ENCODE measurements around the gene NCAM1.

The NCAM1 gene

DNA sequence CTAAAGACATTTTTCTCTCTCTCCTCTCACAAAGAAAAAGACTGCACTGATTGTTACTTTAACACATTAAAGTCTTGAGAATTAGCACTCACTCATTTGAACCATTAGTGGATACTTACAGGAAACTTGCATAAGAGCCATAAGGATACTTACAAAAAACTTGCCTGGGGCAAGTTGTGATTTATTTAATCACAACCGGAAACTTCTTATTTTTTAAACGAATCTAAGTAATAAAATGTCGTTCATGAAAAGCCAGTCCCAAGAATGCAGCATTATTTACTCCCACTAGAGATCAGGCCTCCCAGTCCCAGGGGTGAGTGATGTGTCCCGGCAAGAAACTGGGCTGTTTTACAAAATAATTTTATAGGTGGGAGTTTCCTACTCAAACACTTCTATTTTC lies 293.9 kb downstream of the NCAM1 start:
- H3K4me3 ChIP-seq (replicated peaks; ENCODE audit: low read depth, low read length) = no peak overlapping the region
- TF ChIP-seq, protein P1, sequence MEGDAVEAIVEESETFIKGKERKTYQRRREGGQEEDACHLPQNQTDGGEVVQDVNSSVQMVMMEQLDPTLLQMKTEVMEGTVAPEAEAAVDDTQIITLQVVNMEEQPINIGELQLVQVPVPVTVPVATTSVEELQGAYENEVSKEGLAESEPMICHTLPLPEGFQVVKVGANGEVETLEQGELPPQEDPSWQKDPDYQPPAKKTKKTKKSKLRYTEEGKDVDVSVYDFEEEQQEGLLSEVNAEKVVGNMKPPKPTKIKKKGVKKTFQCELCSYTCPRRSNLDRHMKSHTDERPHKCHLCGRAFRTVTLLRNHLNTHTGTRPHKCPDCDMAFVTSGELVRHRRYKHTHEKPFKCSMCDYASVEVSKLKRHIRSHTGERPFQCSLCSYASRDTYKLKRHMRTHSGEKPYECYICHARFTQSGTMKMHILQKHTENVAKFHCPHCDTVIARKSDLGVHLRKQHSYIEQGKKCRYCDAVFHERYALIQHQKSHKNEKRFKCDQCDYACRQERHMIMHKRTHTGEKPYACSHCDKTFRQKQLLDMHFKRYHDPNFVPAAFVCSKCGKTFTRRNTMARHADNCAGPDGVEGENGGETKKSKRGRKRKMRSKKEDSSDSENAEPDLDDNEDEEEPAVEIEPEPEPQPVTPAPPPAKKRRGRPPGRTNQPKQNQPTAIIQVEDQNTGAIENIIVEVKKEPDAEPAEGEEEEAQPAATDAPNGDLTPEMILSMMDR (IDR thresholded peaks at IDR 0.05; ENCODE audit: low read depth, low read length, missing control alignments) = no peak
- DNase-seq (ENCODE audit: extremely low read depth, low read depth) = no peak

- no peak for DNase-seq (ENCODE audit: extremely low read depth, low read depth)
- TF ChIP-seq, protein P1 (IDR thresholded peaks at IDR 0.05; ENCODE audit: low read depth, low read length, missing control alignments) = no peak
- H3K4me3 ChIP-seq (replicated peaks; ENCODE audit: low read depth, low read length) = no peak overlapping the region
Measured at GRCh38 chr11:113255741-113256140, 294.5 kb downstream of the NCAM1 start.

GRCh38 chr11:113256431-113257202 lies 295.4 kb downstream of the NCAM1 start:
- TF ChIP-seq, protein P1 (IDR thresholded peaks at IDR 0.05; ENCODE audit: low read depth, low read length, missing control alignments) = no peak
- DNase-seq (ENCODE audit: extremely low read depth, low read depth) = no peak
- no peak overlapping the region for H3K4me3 ChIP-seq (replicated peaks; ENCODE audit: low read depth, low read length)

GRCh38 chr11:113260096-113260425 lies 298.8 kb downstream of the NCAM1 start:
- no peak for DNase-seq (ENCODE audit: extremely low read depth, low read depth)
- no peak overlapping the region for H3K4me3 ChIP-seq (replicated peaks; ENCODE audit: low read depth, low read length)
- TF ChIP-seq, protein P1 (IDR thresholded peaks at IDR 0.05; ENCODE audit: low read depth, low read length, missing control alignments) = no peak

- TF ChIP-seq, protein P1 (IDR thresholded peaks at IDR 0.05; ENCODE audit: low read depth, low read length, missing control alignments) = no peak
- no peak for DNase-seq (ENCODE audit: extremely low read depth, low read depth)
- H3K4me3 ChIP-seq (replicated peaks; ENCODE audit: low read depth, low read length) = no peak overlapping the region
Measured at GRCh38 chr11:113260541-113260940, 299.3 kb downstream of the NCAM1 start.

GRCh38 chr11:113261709-113262475 lies 300.7 kb downstream of the NCAM1 start:
- no peak overlapping the region for H3K4me3 ChIP-seq (replicated peaks; ENCODE audit: low read depth, low read length)
- TF ChIP-seq, protein P1 (IDR thresholded peaks at IDR 0.05; ENCODE audit: low read depth, low read length, missing control alignments) = no peak
- no peak for DNase-seq (ENCODE audit: extremely low read depth, low read depth)

All from HFF-Myc (cell line).